ENCODE measurements around the gene DLAT.

DNA sequence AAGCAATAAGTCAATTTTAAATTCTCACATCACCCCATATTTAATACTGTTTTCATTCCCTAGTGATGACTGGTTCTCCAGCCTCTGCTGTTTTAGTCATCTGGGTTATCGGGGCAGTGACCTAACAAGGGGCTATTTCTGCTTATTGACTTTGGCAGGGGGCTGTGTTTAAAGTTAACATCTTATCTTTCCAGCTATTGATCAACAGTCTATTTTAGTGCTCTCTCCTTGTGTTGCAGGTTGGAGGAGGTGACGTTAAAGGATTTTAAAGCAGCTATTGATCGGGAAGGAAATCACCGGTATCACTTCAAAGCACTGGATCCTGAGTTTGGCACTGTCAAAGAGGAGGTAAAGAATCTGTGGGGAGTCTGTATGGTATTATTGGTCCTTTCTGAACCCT lies 7.7 kb upstream of the DLAT start:
- TF ChIP-seq, protein P1, sequence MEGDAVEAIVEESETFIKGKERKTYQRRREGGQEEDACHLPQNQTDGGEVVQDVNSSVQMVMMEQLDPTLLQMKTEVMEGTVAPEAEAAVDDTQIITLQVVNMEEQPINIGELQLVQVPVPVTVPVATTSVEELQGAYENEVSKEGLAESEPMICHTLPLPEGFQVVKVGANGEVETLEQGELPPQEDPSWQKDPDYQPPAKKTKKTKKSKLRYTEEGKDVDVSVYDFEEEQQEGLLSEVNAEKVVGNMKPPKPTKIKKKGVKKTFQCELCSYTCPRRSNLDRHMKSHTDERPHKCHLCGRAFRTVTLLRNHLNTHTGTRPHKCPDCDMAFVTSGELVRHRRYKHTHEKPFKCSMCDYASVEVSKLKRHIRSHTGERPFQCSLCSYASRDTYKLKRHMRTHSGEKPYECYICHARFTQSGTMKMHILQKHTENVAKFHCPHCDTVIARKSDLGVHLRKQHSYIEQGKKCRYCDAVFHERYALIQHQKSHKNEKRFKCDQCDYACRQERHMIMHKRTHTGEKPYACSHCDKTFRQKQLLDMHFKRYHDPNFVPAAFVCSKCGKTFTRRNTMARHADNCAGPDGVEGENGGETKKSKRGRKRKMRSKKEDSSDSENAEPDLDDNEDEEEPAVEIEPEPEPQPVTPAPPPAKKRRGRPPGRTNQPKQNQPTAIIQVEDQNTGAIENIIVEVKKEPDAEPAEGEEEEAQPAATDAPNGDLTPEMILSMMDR (IDR thresholded peaks at IDR 0.05): no peak
- no peak for TF ChIP-seq POLR2A (IDR thresholded peaks at IDR 0.05)

Measured in tibial nerve (tissue), 3 donors.